ENCODE data around the gene PC. TPM values are rescaled to one million over a fixed set of nuclear protein-coding genes. Genes with fewer than 3 reads are reported as not detected.

Gene PC
- total and polyA plus RNA-seq, 2 experiments from 2014 or later = 47.4 to 78.1 TPM

GRCh38 chr11:66859686-66860448 is 98.3 kb downstream of the PC start:
- Histone ChIP-seq H3K9me3 (ENCODE audit: low read depth) (no peaks in the 10 kb centered on the region), H3K4me2 (no peak overlapping the region), H3K4me1 (ENCODE audit: insufficient read depth) (peaks cover 8% of the 10 kb centered on the region), H3K36me3 (replicated peaks; ENCODE audit: insufficient read depth, low read depth) (no peaks in the 10 kb centered on the region), H3K27me3 (no peaks in the 10 kb centered on the region), H2AFZ (no peak overlapping the region), H3K79me2 (no peaks in the 10 kb centered on the region), H3K27ac (no peak overlapping the region), H3K9me2 (replicated peaks; ENCODE audit: insufficient read depth) (no peaks in the 10 kb centered on the region), H4K20me1 (ENCODE audit: insufficient read depth, poor library complexity, severe bottlenecking) (no peaks in the 10 kb centered on the region), H3K4me3 (no peak overlapping the region)
- WGBS (ENCODE audit: low lambda C conversion rate, missing lambda C conversion rate) = 93% methylated on average over 20 of the region's 41 CpGs
- no peak for DNase-seq (ENCODE audit: low spot score)
- TF ChIP-seq CTCF (IDR thresholded peaks at IDR 0.05; ENCODE audit: poor library complexity) (no peak), EZH2 (IDR thresholded peaks at IDR 0.05; ENCODE audit: borderline replicate concordance) (no peak), EZH2phosphoT487 (IDR thresholded peaks at IDR 0.05; ENCODE audit: low read depth, severe bottlenecking, unreplicated experiment) (no peak)

GRCh38 chr11:66858939-66859685 is 99.1 kb downstream of the PC start:
- Histone ChIP-seq H3K9me2 (replicated peaks; ENCODE audit: insufficient read depth) (no peaks in the 10 kb centered on the region), H3K36me3 (replicated peaks; ENCODE audit: insufficient read depth, low read depth) (no peaks in the 10 kb centered on the region), H3K4me1 (ENCODE audit: insufficient read depth) (peaks cover 8% of the 10 kb centered on the region), H4K20me1 (ENCODE audit: insufficient read depth, poor library complexity, severe bottlenecking) (no peaks in the 10 kb centered on the region), H3K27ac (no peak overlapping the region), H3K27me3 (no peaks in the 10 kb centered on the region), H3K4me2 (no peak overlapping the region), H3K4me3 (no peak overlapping the region), H3K9me3 (ENCODE audit: low read depth) (no peaks in the 10 kb centered on the region), H2AFZ (no peak overlapping the region), H3K79me2 (no peaks in the 10 kb centered on the region)
- TF ChIP-seq CTCF (IDR thresholded peaks at IDR 0.05; ENCODE audit: poor library complexity) (no peak), EZH2 (IDR thresholded peaks at IDR 0.05; ENCODE audit: borderline replicate concordance) (no peak), EZH2phosphoT487 (IDR thresholded peaks at IDR 0.05; ENCODE audit: low read depth, severe bottlenecking, unreplicated experiment) (no peak)
- WGBS (ENCODE audit: low lambda C conversion rate, missing lambda C conversion rate) = 95% methylated on average over 22 of the region's 29 CpGs
- DNase-seq (ENCODE audit: low spot score) = no peak

- H3K79me2 ChIP-seq = no peaks in the 10 kb centered on the region
- H3K9me3 ChIP-seq (ENCODE audit: low read depth) = no peaks in the 10 kb centered on the region
- H3K27me3 ChIP-seq = no peaks in the 10 kb centered on the region
- H3K4me3 ChIP-seq = no peak overlapping the region
- H3K27ac ChIP-seq = no peak overlapping the region
- DNase-seq (ENCODE audit: low spot score) = no peak
- H2AFZ ChIP-seq = no peak overlapping the region
- no peaks in the 10 kb centered on the region for H3K9me2 ChIP-seq (replicated peaks; ENCODE audit: insufficient read depth)
- peaks cover 8% of the 10 kb centered on the region for H3K4me1 ChIP-seq (ENCODE audit: insufficient read depth)
- TF ChIP-seq EZH2 (IDR thresholded peaks at IDR 0.05; ENCODE audit: borderline replicate concordance) = no peak
- no peak for TF ChIP-seq CTCF (IDR thresholded peaks at IDR 0.05; ENCODE audit: poor library complexity)
- TF ChIP-seq EZH2phosphoT487 (IDR thresholded peaks at IDR 0.05; ENCODE audit: low read depth, severe bottlenecking, unreplicated experiment) = no peak
- no peaks in the 10 kb centered on the region for H4K20me1 ChIP-seq (ENCODE audit: insufficient read depth, poor library complexity, severe bottlenecking)
- H3K4me2 ChIP-seq = no peak overlapping the region
- H3K36me3 ChIP-seq (replicated peaks; ENCODE audit: insufficient read depth, low read depth) = no peaks in the 10 kb centered on the region
- WGBS (ENCODE audit: low lambda C conversion rate, missing lambda C conversion rate) = 94% methylated on average over 51 of the region's 62 CpGs
Observed at GRCh38 chr11:66858186-66858938, 99.8 kb downstream of the PC start.

Data from hepatocyte (in vitro differentiated cells).